ENCODE data around the gene CLEC2D. TPM values are rescaled to one million over a fixed set of nuclear protein-coding genes. Genes with fewer than 3 reads are reported as not detected.

Gene CLEC2D
- total and polyA plus RNA-seq, 2 donors (not counting 1 experiment from before 2014, with no cell fraction given): 158 to 426 TPM

DNA sequence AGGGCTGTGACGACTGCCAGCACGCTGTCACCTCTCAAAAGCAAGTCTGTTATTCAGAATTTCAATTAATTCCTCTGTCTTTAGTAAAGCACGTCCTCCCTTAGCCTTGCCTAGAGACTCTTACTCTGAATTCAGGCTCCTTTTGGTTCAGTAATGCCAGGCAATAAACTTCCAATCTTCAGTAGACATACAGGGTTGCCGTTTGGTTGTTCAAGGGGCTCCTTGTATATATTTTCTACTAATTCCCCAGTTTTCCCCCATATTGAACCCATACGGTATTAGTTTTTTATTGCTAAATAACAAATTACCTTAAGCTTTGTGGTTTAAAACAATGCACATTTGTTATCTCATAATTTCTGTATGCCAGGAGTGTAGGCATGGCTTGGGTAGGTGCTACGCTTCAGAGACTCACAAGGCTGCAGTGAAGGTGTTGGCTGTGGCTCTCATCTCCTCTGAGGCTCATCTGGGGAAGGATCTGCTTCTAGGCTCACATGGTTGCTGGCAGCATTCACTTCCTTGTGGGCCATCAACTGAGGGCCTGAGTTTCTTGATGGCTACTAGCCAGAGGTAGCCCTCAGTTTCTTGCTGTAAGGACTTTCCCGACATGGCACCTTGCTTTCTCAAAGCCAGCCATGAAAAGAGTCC is 70.7 kb downstream of the CLEC2D start:
- Histone ChIP-seq H3K27ac (ENCODE audit: low read length in 2 of 2) (peak overlapping the region; percentile 36 to 66), H2AFZ (ENCODE audit: insufficient read depth, low read depth, low read length, poor library complexity, severe bottlenecking) (no peak overlapping the region), H3K4me1 (ENCODE audit: control insufficient read depth in 2 of 2, insufficient read depth in 2 of 2, low read length in 2 of 2) (peaks cover 66 to 74% of the 10 kb centered on the region in 2 donors), H3K9me3 (ENCODE audit: control extremely low read depth in 1 of 3, control insufficient read depth in 2 of 3, insufficient read depth in 1 of 3, low read length in 2 of 3) (peaks cover 0 to 9% (median 0%) of the 10 kb centered on the region in 3 donors), H3K4me3 (ENCODE audit: control extremely low read depth in 1 of 5, extremely low read depth in 1 of 5, insufficient read depth in 1 of 5, low read depth in 2 of 5, low read length in 4 of 5) (peak overlapping the region in 4 of 5 experiments; percentile 9 to 46 (median 44)), H3K4me2 (replicated peaks; ENCODE audit: low read depth, low read length, poor library complexity, severe bottlenecking) (peak overlapping the region; percentile 62), H4K20me1 (ENCODE audit: control insufficient read depth, insufficient read depth, low read length, poor library complexity, severe bottlenecking) (no peaks in the 10 kb centered on the region), H3K9ac (ENCODE audit: low read length) (peak overlapping the region; percentile 43), H3K79me2 (ENCODE audit: control insufficient read depth, insufficient read depth, low read length) (peaks cover 23% of the 10 kb centered on the region), H3K36me3 (replicated peaks in 1 of 2; ENCODE audit: control extremely low read depth in 1 of 2, control insufficient read depth in 1 of 2, extremely low read depth in 1 of 2, insufficient read depth in 2 of 2, low read length in 1 of 2) (no peaks in the 10 kb centered on the region), H3K27me3 (replicated peaks in 1 of 4; ENCODE audit: control extremely low read depth in 1 of 4, control insufficient read depth in 3 of 4, insufficient read depth in 4 of 4, low read length in 3 of 4) (no peaks in the 10 kb centered on the region)
- no peaks in the 10 kb centered on the region for H3K9me3 Mint-ChIP-seq (ENCODE audit: insufficient read depth)
- POLR2A ChIA-PET: interaction anchor here (1.8 kb wide), 1 partner anchor 18 kb away, joined by 9 read pairs; no protein-coding TSS in a partner anchor
- peak overlapping the region; percentile 73 for H3K4me3 Mint-ChIP-seq
- 77% methylated on average over 5 of the region's 7 CpGs for WGBS (ENCODE audit: insufficient coverage)
- ATAC-seq (ENCODE audit: low read depth) (peak; percentile 73), DNase-seq (peak; percentile 76)
- TF ChIP-seq, protein P1, sequence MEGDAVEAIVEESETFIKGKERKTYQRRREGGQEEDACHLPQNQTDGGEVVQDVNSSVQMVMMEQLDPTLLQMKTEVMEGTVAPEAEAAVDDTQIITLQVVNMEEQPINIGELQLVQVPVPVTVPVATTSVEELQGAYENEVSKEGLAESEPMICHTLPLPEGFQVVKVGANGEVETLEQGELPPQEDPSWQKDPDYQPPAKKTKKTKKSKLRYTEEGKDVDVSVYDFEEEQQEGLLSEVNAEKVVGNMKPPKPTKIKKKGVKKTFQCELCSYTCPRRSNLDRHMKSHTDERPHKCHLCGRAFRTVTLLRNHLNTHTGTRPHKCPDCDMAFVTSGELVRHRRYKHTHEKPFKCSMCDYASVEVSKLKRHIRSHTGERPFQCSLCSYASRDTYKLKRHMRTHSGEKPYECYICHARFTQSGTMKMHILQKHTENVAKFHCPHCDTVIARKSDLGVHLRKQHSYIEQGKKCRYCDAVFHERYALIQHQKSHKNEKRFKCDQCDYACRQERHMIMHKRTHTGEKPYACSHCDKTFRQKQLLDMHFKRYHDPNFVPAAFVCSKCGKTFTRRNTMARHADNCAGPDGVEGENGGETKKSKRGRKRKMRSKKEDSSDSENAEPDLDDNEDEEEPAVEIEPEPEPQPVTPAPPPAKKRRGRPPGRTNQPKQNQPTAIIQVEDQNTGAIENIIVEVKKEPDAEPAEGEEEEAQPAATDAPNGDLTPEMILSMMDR (IDR thresholded peaks at IDR 0.05): no peak
- TF ChIP-seq EZH2 (IDR thresholded peaks at IDR 0.05; ENCODE audit: borderline replicate concordance, insufficient read depth, low read depth, low read length, poor library complexity, severe bottlenecking): no peak
- peak overlapping the region; percentile 87 for H3K27ac Mint-ChIP-seq
- no peaks in the 10 kb centered on the region for H3K27me3 Mint-ChIP-seq
- H3K4me1 Mint-ChIP-seq: peaks cover 64% of the 10 kb centered on the region
- CTCF ChIA-PET: interaction anchor here (1.6 to 5.2 kb wide), 5 partner anchors 9 to 57 kb away, joined by 3 to 75 read pairs (median 5); no protein-coding TSS in a partner anchor
- intact Hi-C loops (cut with micrococcal nuclease): loop anchor here (1.0 kb wide), 1 partner anchor 8 kb away; no protein-coding TSS in a partner anchor

DNA sequence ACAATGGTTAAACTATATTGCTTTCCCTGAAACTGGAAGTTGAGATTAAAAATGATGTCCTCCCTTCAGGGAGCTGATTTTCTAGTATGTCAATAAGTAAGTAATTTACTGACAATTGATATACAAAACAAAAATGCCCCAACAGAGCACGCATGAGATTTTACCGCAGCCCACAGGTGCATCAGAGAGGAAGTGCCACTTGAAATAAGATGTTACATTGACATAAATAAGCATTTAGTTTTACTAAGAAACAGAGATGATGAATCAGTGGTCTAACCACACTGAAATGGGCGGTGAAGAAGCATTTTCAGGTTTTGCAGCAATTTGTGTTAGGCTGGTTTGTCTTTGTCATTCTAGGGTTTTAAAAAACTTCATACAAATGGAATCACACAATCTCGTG is 72.2 kb downstream of the CLEC2D start:
- peak; percentile 67 for ATAC-seq (ENCODE audit: low read depth)
- TF ChIP-seq, protein P1 (IDR thresholded peaks at IDR 0.05): no peak
- no peak for TF ChIP-seq EZH2 (IDR thresholded peaks at IDR 0.05; ENCODE audit: borderline replicate concordance, insufficient read depth, low read depth, low read length, poor library complexity, severe bottlenecking)

More for the DNA sequence above, 72.2 kb downstream of the CLEC2D start:
- Mint-ChIP-seq H3K4me3 (peak overlapping the region; percentile 81), H3K27ac (peak overlapping the region; percentile 91), H3K4me1 (peaks cover 56% of the 10 kb centered on the region), H3K9me3 (ENCODE audit: insufficient read depth) (no peaks in the 10 kb centered on the region), H3K27me3 (no peaks in the 10 kb centered on the region)
- Histone ChIP-seq H3K4me2 (replicated peaks; ENCODE audit: low read depth, low read length, poor library complexity, severe bottlenecking) (peak overlapping the region; percentile 57), H3K36me3 (replicated peaks in 1 of 2; ENCODE audit: control extremely low read depth in 1 of 2, control insufficient read depth in 1 of 2, extremely low read depth in 1 of 2, insufficient read depth in 2 of 2, low read length in 1 of 2) (no peaks in the 10 kb centered on the region), H3K9me3 (ENCODE audit: control extremely low read depth in 1 of 3, control insufficient read depth in 2 of 3, insufficient read depth in 1 of 3, low read length in 2 of 3) (peaks cover 0 to 9% (median 0%) of the 10 kb centered on the region in 3 donors), H3K9ac (ENCODE audit: low read length) (peak overlapping the region; percentile 17), H3K27ac (ENCODE audit: low read length in 2 of 2) (peak overlapping the region; percentile 36 to 66), H3K4me1 (ENCODE audit: control insufficient read depth in 2 of 2, insufficient read depth in 2 of 2, low read length in 2 of 2) (peaks cover 55 to 64% of the 10 kb centered on the region in 2 donors), H2AFZ (ENCODE audit: insufficient read depth, low read depth, low read length, poor library complexity, severe bottlenecking) (no peak overlapping the region), H3K79me2 (ENCODE audit: control insufficient read depth, insufficient read depth, low read length) (peaks cover 29% of the 10 kb centered on the region), H3K27me3 (replicated peaks in 1 of 4; ENCODE audit: control extremely low read depth in 1 of 4, control insufficient read depth in 3 of 4, insufficient read depth in 4 of 4, low read length in 3 of 4) (no peaks in the 10 kb centered on the region), H3K4me3 (ENCODE audit: control extremely low read depth in 1 of 5, extremely low read depth in 1 of 5, insufficient read depth in 1 of 5, low read depth in 2 of 5, low read length in 4 of 5) (peak overlapping the region in 1 of 5 experiments; percentile 29), H4K20me1 (ENCODE audit: control insufficient read depth, insufficient read depth, low read length, poor library complexity, severe bottlenecking) (no peaks in the 10 kb centered on the region)
- no CpG with 5 or more reads among the region's 4 CpGs for WGBS (ENCODE audit: insufficient coverage)
- DNase-seq: peak; percentile 86
- ChIA-PET CTCF (interaction anchor here (0.9 to 21.1 kb wide), 19 partner anchors 9 to 108 kb away, joined by 3 to 629 read pairs (median 11); partner anchors contain the start of genes CD69, CLEC2D and CLECL1), POLR2A (interaction anchor here (0.6 to 1.6 kb wide), 7 partner anchors 8 to 103 kb away, joined by 3 to 5 read pairs (median 3); no protein-coding TSS in a partner anchor)
- intact Hi-C loops (cut with micrococcal nuclease): no loop called here
